Measurements from ENCODE around the gene TAGLN2. TPM values are rescaled to one million over a fixed set of nuclear protein-coding genes. Genes with fewer than 3 reads are reported as not detected.

Gene TAGLN2
- total and polyA plus RNA-seq, 10 of the 15 experiments (the other 5 are each of a cell fraction or from before 2014, with no cell fraction given), result 155 to 611 (median 363) TPM

GRCh38 chr1:159895836-159896545, 29.3 kb downstream of the TAGLN2 start (continued):
- TF ChIP-seq, protein P1, sequence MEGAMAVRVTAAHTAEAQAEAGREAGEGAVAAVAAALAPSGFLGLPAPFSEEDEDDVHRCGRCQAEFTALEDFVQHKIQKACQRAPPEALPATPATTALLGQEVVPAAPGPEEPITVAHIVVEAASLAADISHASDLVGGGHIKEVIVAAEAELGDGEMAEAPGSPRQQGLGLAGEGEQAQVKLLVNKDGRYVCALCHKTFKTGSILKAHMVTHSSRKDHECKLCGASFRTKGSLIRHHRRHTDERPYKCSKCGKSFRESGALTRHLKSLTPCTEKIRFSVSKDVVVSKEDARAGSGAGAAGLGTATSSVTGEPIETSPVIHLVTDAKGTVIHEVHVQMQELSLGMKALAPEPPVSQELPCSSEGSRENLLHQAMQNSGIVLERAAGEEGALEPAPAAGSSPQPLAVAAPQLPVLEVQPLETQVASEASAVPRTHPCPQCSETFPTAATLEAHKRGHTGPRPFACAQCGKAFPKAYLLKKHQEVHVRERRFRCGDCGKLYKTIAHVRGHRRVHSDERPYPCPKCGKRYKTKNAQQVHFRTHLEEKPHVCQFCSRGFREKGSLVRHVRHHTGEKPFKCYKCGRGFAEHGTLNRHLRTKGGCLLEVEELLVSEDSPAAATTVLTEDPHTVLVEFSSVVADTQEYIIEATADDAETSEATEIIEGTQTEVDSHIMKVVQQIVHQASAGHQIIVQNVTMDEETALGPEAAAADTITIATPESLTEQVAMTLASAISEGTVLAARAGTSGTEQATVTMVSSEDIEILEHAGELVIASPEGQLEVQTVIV (IDR thresholded peaks at IDR 0.05; ENCODE audit: borderline replicate concordance, partially characterized antibody), result no peak
- TF ChIP-seq, protein P2, sequence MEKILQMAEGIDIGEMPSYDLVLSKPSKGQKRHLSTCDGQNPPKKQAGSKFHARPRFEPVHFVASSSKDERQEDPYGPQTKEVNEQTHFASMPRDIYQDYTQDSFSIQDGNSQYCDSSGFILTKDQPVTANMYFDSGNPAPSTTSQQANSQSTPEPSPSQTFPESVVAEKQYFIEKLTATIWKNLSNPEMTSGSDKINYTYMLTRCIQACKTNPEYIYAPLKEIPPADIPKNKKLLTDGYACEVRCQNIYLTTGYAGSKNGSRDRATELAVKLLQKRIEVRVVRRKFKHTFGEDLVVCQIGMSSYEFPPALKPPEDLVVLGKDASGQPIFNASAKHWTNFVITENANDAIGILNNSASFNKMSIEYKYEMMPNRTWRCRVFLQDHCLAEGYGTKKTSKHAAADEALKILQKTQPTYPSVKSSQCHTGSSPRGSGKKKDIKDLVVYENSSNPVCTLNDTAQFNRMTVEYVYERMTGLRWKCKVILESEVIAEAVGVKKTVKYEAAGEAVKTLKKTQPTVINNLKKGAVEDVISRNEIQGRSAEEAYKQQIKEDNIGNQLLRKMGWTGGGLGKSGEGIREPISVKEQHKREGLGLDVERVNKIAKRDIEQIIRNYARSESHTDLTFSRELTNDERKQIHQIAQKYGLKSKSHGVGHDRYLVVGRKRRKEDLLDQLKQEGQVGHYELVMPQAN (conservative IDR thresholded peaks at IDR 0.05), result no peak

GRCh38 chr1:159895286-159895685, 30.0 kb downstream of the TAGLN2 start:
- POLR2A ChIA-PET, result interaction anchor here (1.0 kb wide), 1 partner anchor 26 kb away, joined by 4 read pairs; no protein-coding TSS in a partner anchor

More at GRCh38 chr1:159895286-159895685, 30.0 kb downstream of the TAGLN2 start:
- H3K9me3 ChIP-seq (replicated peaks; ENCODE audit: control insufficient read depth, insufficient read depth, low read length), result no peaks in the 10 kb centered on the region
- H3K27me3 ChIP-seq (replicated peaks in 1 of 2; ENCODE audit: control insufficient read depth in 2 of 2, insufficient read depth in 2 of 2, low read length in 1 of 2), result 0 out of 4 replicates have a peak, but pooled peaks cover 0 to 2% of the 10 kb centered on the region in 2 experiments
- no peak for DNase-seq (ENCODE audit: low read depth, low spot score)
- BruUV-seq (replicated peaks), result no TSS peak
- no peak for TF ChIP-seq MYB (IDR thresholded peaks at IDR 0.05; ENCODE audit: borderline replicate concordance, low read depth, low read length)
- TF ChIP-seq TCF12 (IDR thresholded peaks at IDR 0.05; ENCODE audit: low read depth, low read length), result no peak
- FAIRE-seq, result no peak
- H3K36me3 ChIP-seq (ENCODE audit: control insufficient read depth in 2 of 2, insufficient read depth in 2 of 2, low read length in 1 of 2), result no peaks in the 10 kb centered on the region
- 42% methylated on average over 3 of the region's 3 CpGs for WGBS (ENCODE audit: insufficient coverage, insufficient replicate concordance, low lambda C conversion rate, missing lambda C conversion rate)
- no peak for ATAC-seq
- intact Hi-C loops (cut with micrococcal nuclease; ENCODE audit: unreplicated experiment), result no loop called here
- in situ Hi-C loops (cut with MboI), result no loop called here
- no peak overlapping the region for H3K4me3 ChIP-seq
- ChIA-PET RAD21 (ENCODE audit: unreplicated experiment) (interaction anchor here (4.2 to 7.6 kb wide), 2 partner anchors 97 to 113 kb away, joined by 88 to 153 read pairs; no protein-coding TSS in a partner anchor), CTCF (interaction anchor here (0.6 to 14.8 kb wide), 7 partner anchors 8 to 985 kb away, joined by 3 to 476 read pairs (median 5); partner anchors contain the start of gene FCRL6), SMC1A (ENCODE audit: uncharacterized antibody, unreplicated experiment) (interaction anchor here (0.8 to 12.2 kb wide), 6 partner anchors 12 to 112 kb away, joined by 3 to 289 read pairs (median 45); partner anchors contain the start of genes FCRL6 and TAGLN2)
- no peak overlapping the region for H3K27ac ChIP-seq (ENCODE audit: control insufficient read depth, insufficient read depth)
- H3K4me1 ChIP-seq (ENCODE audit: control insufficient read depth, insufficient read depth, low read length), result peaks cover 3% of the 10 kb centered on the region
- no peaks in the 10 kb centered on the region for H4K20me1 ChIP-seq (ENCODE audit: control insufficient read depth, insufficient read depth)
- no peak overlapping the region for H2AFZ ChIP-seq (ENCODE audit: control insufficient read depth, low read depth, low read length)
- H3K4me2 ChIP-seq (ENCODE audit: control insufficient read depth, insufficient read depth), result no peak overlapping the region
- no peaks in the 10 kb centered on the region for H3K79me2 ChIP-seq (ENCODE audit: control insufficient read depth, insufficient read depth, low read length)
- H3K9ac ChIP-seq (ENCODE audit: control insufficient read depth, insufficient read depth, low read length), result no peak overlapping the region

Data from GM12878 (cell line).